ENCODE measurements around the gene FUT8.
A peak's percentile ranks its signal among the peaks of the same experiment; 100 is the strongest.

FUT8 gene

GRCh38 chr14:65403231-65403630 lies 9.3 kb upstream of the FUT8 start:
- H3K4me3 ChIP-seq (ENCODE audit: low read length): no peak overlapping the region
- peak; percentile 29 for DNase-seq (ENCODE audit: low read depth)
- TF ChIP-seq CTCF (IDR thresholded peaks at IDR 0.05; ENCODE audit: insufficient read depth, low read depth, low read length, missing control alignments): no peak

GRCh38 chr14:65408113-65408512 lies 4.4 kb upstream of the FUT8 start:
- TF ChIP-seq CTCF (IDR thresholded peaks at IDR 0.05; ENCODE audit: insufficient read depth, low read depth, low read length, missing control alignments): no peak
- no peak for DNase-seq (ENCODE audit: low read depth)
- H3K4me3 ChIP-seq (ENCODE audit: low read length): no peak overlapping the region

- DNase-seq (ENCODE audit: low read depth): no peak
- no peak overlapping the region for H3K4me3 ChIP-seq (ENCODE audit: low read length)
- TF ChIP-seq CTCF (IDR thresholded peaks at IDR 0.05; ENCODE audit: insufficient read depth, low read depth, low read length, missing control alignments): no peak
Measured at GRCh38 chr14:65410640-65411039, 1.9 kb upstream of the FUT8 start.

- peak overlapping the region; percentile 75 for H3K4me3 ChIP-seq (ENCODE audit: low read length)
- DNase-seq (ENCODE audit: low read depth): peak; percentile 92
- TF ChIP-seq CTCF (IDR thresholded peaks at IDR 0.05; ENCODE audit: insufficient read depth, low read depth, low read length, missing control alignments): no peak
Measured at GRCh38 chr14:65411656-65412031, 886 bp upstream of the FUT8 start.

GRCh38 chr14:65412856-65413738 lies 567 bp downstream of the FUT8 start:
- peak overlapping the region; percentile 75 for H3K4me3 ChIP-seq (ENCODE audit: low read length)
- TF ChIP-seq CTCF (IDR thresholded peaks at IDR 0.05; ENCODE audit: insufficient read depth, low read depth, low read length, missing control alignments): peak; percentile 2
- peak; percentile 77 for DNase-seq (ENCODE audit: low read depth)

- TF ChIP-seq CTCF (IDR thresholded peaks at IDR 0.05; ENCODE audit: insufficient read depth, low read depth, low read length, missing control alignments): no peak
- DNase-seq (ENCODE audit: low read depth): no peak
- H3K4me3 ChIP-seq (ENCODE audit: low read length): peak overlapping the region; percentile 75
Measured at GRCh38 chr14:65413739-65414045, 1.2 kb downstream of the FUT8 start.

Data from epithelial cell of esophagus (primary cell).